OCI-LY1 (cell line): ENCODE data around the gene IL1RAPL1.

Experiments
- CTCF ChIP-seq: fragments of 200-600 bp; sonication (generic), shearing (Covaris generic); IDR thresholded peaks from 2 replicates; pipeline ENCODE4 v1.5.1; 2017; ENCODE audit warnings: mild to moderate bottlenecking, antibody characterized with exemption, low read length, moderate library complexity, mixed read lengths
- EZH2 ChIP-seq: fragments of 200-600 bp; sonication (generic), shearing (Covaris generic); IDR thresholded peaks from 2 replicates; pipeline ENCODE4 v1.8.0; 2017; ENCODE audit warnings: borderline replicate concordance, mixed run types, mild to moderate bottlenecking, antibody characterized with exemption, low read length, moderate library complexity, mixed read lengths

GRCh38 chrX:29528281-29528680 is 941.0 kb downstream of the IL1RAPL1 start:
- TF ChIP-seq CTCF (no peak), EZH2 (no peak)
